Fibroblast of pulmonary artery (primary cell): Measurements from ENCODE around the gene ELMO1.

ENCODE experiments used
- DNase-seq: peaks from one replicate; pipeline ENCODE4 v3.0.0-alpha.2; 2010; ENCODE audit warnings: low read depth
- H3K4me3 ChIP-seq: replicated peaks from 2 replicates; pipeline ENCODE4 v1.5.1; 2011; ENCODE audit warnings: low read depth, mild to moderate bottlenecking, control low read depth, low read length, moderate library complexity
- TF ChIP-seq, protein P1 (sequence below): IDR thresholded peaks from 2 replicates; pipeline ENCODE4 v1.5.1; 2011; ENCODE audit warnings: mild to moderate bottlenecking, control low read depth, low read length, inconsistent platforms; ENCODE audit errors: missing control alignments

Gene ELMO1

DNA sequence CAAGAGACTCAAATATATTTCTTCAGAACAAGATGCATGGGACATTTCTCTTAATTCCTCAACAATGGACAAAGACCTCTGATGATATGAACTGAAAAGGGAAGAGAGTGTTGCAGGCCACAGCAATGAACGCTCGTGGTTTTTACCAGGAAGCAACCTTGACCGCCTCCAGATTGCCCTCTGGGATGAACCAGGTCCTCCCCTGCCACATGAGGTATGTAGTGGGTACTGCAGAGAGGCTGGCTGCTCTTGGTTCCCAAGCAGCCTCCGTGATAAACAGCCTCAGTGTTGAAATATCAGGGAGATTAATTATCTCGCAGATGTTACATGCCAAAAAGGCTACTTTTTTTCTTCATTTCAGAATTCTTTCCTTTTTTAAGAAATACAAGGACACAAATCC is 338.8 kb downstream of the ELMO1 start:
- DNase-seq: peak; percentile 3
- TF ChIP-seq, protein P1, sequence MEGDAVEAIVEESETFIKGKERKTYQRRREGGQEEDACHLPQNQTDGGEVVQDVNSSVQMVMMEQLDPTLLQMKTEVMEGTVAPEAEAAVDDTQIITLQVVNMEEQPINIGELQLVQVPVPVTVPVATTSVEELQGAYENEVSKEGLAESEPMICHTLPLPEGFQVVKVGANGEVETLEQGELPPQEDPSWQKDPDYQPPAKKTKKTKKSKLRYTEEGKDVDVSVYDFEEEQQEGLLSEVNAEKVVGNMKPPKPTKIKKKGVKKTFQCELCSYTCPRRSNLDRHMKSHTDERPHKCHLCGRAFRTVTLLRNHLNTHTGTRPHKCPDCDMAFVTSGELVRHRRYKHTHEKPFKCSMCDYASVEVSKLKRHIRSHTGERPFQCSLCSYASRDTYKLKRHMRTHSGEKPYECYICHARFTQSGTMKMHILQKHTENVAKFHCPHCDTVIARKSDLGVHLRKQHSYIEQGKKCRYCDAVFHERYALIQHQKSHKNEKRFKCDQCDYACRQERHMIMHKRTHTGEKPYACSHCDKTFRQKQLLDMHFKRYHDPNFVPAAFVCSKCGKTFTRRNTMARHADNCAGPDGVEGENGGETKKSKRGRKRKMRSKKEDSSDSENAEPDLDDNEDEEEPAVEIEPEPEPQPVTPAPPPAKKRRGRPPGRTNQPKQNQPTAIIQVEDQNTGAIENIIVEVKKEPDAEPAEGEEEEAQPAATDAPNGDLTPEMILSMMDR: no peak

DNA sequence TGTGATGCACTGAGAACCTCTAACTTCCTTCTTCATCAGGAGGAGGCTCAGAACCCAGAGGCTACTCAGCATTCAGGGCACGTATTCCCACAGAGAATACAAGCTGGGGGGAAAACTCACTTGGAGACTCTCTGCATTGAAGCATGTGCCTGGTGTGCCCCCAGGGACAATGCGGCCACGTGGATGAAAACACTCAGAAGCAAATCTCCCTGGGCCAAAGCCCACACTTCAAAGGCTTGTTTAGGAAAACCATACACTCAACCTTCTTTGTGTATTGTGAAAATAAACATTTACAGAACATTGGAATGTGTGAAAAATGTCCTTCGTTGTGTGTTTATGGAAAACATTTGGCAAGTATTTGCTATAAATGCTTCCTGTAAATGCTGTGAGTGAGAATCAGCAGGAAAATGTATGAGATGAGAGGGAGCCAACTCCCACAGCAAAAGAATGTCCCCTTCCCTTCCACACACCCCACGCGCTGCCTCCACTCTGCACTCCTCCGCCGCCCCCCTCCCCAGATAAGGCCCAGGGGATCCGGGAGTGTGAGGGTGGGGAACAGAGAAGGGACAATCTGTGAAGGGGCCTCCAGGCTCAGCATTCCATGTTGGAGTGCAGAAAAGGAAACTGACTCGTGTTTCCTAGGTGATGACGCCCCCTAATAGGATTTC is 339.5 kb downstream of the ELMO1 start:
- H3K4me3 ChIP-seq: no peak overlapping the region
- no peak for DNase-seq
- TF ChIP-seq, protein P1: no peak

More for the DNA sequence above, 338.8 kb downstream of the ELMO1 start:
- no peak overlapping the region for H3K4me3 ChIP-seq

DNA sequence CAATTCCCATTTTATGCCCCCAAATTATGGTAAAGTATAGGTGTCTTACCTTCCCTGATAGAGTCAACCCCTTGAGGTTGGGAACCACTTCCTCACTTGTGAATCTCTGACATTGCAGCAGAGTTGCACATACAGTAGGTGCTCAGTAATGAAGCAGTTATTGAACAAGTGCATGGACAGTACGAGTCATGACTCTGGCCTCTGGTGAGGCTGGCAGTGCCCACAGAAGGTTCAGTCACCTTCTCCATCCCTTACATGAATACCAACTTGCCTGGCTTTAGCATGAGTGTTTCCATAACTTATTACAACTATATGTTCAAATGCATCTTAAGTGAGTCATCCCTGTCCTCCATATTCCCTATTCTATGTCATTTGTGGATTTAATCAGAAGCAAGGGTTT is 340.0 kb downstream of the ELMO1 start:
- no peak for DNase-seq
- H3K4me3 ChIP-seq: no peak overlapping the region
- TF ChIP-seq, protein P1: no peak

DNA sequence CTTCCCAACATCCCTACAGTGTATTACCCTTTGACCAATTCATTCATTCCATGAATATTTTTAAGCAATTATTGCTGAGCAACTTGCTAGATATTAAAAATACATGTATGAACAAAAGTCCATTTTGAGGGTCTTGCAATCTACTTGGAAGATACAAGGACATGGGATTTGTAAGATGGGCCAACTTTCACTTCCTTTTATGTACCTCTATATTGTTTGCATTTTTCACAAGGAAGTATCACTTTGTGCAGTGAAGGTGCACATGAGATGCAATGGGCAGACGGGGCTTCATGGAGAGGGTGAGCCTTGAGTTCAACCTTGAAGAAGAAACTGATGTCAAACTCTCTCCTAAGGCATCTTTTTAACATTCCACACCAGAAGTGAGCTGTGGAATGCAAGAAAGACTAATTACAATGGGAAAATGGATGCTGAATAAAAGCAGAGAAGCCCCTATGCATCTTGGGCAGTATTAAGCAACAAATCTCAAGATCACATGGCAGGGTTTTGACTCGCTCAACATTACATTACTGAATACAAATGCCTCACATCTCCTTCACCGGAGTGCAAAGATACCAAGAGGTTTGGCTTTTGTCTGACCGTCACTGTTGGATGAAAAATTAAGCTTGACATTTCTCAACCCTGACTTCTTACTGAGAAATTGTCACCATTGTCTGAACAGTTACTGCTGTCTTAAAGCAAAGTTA is 341.5 kb downstream of the ELMO1 start:
- DNase-seq: no peak
- no peak overlapping the region for H3K4me3 ChIP-seq
- TF ChIP-seq, protein P1: no peak

DNA sequence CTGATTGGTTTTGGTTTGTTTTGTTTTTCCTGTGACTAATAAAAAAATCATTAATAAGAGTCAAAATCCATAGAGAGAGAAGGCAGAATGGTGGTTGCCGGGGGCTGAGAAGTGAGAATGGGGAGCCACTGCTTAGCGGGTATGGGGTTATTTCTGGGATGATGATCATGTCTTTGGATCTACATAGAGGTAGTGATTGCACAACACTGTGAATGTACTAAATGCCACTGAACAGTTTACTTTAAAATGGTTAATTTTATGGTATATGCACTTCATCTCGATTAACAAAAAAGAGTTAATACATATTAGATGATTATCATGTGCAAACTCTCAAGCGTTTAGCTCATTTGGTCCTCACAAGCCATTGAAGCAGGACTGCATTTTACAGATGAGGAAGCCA is 342.9 kb downstream of the ELMO1 start:
- no peak for DNase-seq
- TF ChIP-seq, protein P1: no peak
- H3K4me3 ChIP-seq: no peak overlapping the region

DNA sequence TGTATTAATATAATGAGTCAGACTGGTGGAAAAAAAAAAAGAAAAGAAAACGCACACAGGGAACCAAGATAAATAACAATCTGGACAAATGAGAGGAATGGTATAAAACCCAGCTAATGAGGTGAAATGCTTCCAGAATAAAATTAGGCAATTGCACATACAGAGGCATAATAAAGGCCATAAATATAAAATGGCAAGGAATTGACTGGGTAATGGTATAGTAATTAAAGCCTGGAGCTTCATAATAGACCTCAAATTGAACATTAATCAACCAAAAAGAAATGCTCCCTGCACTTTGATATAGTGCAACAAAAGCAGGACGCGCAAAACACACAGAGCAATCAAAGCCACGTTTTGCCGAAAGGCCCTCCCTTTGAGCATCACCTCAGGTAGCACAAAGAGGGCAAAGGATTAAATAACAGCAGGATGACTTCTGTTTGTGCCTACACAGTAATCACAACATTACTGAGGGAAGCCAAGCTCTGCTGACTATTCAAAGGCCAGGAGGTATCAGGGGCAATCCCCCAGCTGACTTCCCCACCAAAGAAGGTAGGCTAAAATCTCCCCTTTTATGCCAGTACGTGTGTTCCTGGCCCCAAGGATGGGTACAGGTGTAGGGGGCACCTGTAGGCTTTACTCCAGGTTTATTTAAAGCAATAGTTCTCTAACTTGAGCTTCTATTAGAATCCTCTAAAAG is 343.7 kb downstream of the ELMO1 start:
- DNase-seq: no peak
- no peak overlapping the region for H3K4me3 ChIP-seq
- TF ChIP-seq, protein P1: no peak
